Lung microvascular endothelial cell (primary cell): ENCODE measurements around the gene VPS45. TPM values are rescaled to one million over a fixed set of nuclear protein-coding genes. Genes with fewer than 3 reads are reported as not detected.
A peak's percentile ranks its signal among the peaks of the same experiment; 100 is the strongest.
"Not testable (repeated sequence)": the region's sequence is repeated elsewhere in the genome, so short reads cannot be mapped to it uniquely, and the experiment has no call there.

Source experiments
- DNase-seq, 2 donors: peaks; one replicate each; pipeline versions ENCODE4 v3.0.0 to v3.0.0-alpha.2; 2010; ENCODE audit warnings: low read depth in 2 of 2
- total RNA-seq: library from RNA; depleted of rRNA; stranded (reverse); fragments of >200 nt; gene quantifications from 2 replicates; pipeline ENCODE4 v1.2.1, GENCODE V29; 2014

The VPS45 gene
- total RNA-seq, 1 donor from 2014 or later = 21.0 TPM

DNA sequence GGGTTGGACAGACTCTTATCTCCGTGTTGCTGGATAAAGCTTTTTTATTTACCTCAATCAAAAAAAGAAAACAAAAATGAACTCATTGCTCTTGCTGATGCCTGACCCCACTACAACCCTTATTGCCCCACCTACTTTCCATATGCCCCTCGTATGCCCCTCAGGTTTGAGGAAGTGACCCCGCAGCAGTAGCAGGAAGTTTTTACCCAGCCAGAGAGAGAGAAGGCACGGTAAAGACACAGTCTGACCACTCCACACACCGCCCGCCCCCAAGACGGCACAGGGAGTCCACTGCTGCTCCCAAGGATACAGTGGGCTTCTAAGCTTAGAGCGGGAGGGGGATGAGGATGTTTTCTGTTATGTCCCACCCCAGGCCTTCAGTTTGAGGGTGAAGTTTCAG lies 92.0 kb downstream of the VPS45 start:
- DNase-seq = no peak

DNA sequence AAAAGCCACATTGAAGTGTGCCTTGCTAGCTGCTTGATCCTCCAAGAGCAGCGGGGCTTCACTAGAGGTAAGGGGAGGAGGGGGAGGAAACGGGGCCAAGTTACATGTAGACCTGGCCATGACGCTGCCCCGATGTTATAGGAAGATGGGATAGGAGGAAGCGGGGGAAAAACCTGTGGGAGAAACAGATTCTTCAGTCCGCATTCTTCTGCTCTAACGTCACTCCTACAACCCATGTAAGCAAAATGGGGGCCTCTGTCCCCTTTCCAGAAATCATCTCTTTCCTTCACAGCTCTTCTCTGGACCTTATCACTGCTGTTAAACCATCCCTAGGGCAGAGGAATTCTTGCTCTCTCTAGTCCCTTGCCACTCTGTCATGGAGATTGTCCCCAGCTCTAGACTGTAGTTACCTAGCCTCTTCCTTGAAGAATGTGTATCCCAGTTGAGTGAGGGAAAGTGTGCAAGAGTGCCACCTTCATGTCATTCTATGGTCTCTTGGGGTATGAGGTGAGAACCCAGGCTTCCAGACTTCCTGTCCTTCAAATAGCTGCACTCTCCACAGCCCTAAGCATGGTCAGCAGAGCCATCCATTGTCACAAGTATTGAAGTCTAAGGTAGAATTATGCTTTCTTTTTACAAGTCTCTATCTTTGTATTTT lies 93.5 kb downstream of the VPS45 start:
- DNase-seq = no peak

DNA sequence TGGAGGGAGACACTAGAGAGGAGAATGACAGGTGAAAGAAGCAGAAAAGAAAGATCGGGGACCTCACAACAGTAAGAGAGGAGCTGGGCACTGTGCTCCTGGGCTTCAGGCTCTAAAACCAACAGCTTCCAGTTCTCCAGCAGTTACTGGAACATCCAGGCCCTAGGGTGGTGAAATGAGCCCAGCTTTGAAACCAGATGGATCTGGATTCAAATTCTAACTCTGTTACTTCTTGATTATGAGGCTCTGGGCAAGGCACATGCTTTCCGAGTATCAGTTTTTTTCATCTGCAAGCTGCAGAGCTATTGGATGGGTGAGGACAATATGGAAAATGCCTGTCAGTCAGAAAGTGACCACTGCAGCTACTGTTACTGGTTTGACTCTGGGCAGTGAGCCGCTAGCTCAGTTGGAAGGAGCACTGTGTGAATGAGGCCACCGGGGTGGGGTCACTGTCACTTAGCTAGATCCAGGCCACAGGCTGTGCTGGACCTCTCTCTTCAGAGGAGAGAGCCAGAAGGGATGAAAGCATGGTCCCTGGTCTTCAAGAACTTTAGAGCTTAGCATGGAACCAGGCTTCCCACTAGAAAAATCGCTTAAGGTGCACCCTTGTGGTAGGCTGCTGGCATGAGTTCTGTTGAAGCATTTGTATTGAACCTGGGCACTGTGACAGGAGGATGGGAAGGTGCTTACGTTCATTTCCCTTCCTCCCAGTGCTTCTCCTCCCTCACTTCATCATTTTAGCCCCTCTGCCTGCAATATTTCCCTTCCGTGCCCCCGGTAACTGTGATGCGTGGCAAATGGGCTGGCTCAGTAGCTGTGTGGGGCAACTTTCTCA lies 94.4 kb downstream of the VPS45 start:
- peak in 1 of 2 donors; percentile 37 for DNase-seq

DNA sequence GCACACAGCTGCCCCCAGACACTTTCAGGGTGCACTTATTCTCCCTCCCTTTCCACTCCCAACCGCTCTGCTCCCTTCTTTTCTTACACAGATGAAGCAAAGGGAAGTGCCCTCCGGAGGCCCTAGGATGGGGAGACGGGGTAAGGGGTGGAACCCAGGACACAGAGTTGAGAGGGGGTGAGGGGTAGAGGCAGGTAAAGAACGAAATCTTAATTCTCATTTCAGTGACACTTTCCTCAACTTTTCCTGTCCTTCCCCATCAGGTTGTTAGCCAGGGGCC lies 94.9 kb downstream of the VPS45 start:
- DNase-seq = no peak

DNA sequence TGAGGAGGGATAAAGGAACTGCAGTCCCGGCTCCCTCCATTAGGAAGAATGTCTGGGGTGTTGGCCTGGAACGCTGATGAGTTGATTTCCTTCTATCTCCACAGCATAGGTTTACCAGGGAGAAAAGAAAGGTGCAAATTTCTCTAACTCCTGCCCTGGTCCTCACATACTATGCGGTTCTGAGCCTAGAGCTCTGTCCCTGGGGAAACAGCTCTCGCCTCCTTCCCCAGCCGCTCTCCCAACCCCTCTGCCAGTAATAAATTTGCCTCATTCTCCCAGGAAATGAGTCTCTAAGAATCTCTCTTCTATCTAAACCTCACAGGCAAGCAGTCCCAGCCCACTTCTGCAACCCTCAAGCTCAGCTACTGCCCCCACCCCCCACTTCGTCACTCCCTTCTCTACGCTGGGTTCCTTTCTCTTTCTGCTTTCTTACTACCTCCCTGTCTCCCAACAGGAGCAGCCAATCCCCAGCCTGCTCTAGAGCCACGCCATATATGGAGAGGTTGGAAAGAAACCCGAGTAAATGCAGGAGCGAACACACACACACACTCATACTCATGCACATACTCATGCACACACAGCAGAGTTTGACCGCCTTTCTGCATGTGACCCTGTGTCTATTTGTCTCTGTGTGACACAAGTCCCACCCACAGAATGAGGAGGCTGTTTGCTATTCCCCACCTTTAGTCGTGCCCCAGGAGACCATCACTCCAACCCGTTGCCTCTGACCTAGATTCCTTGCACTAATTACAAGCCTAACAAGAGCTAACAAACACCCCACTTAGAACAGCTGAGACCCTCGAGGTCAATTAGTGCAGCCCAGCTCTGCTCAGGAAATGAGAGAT lies 95.5 kb downstream of the VPS45 start:
- DNase-seq = peak; percentile 77 to 96

DNA sequence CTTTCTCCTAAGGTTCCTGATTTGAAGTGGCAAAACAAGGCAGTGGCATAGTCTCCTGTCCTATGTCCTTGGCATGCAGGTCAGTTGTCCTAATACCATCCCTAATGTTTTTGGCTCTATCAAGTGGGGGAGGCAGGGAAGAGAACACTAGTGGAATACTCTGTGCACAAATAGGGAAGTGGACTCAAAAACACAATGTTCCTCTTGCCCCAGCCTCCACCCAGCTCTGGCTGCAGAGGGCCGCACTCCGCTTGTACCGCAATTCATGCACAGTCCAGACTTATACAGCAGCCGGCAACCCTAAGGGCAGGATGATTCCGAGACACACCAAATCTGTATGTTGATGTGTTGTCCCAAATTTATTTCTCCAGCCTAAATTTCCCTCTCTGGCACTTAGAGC lies 96.6 kb downstream of the VPS45 start:
- no peak for DNase-seq

DNA sequence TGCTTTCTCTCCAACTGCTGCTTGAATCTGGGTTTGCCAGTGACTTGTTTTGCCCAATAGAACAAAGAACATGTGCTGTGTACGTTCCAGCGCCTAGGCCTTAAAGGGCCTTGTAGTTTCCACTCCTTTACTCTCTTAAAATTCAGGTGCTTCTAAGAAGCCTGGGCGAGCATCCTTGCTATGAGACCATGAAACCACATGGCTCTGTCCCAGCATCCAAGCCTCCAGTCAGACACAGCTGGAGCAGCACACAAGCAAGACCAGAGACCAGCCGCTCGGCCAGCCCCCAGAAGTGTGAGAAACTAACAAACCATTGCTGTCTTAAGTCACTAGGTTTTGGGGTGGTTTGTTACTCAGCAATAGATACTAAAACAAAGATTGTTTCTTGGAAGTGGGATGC lies 97.2 kb downstream of the VPS45 start:
- no peak for DNase-seq

DNA sequence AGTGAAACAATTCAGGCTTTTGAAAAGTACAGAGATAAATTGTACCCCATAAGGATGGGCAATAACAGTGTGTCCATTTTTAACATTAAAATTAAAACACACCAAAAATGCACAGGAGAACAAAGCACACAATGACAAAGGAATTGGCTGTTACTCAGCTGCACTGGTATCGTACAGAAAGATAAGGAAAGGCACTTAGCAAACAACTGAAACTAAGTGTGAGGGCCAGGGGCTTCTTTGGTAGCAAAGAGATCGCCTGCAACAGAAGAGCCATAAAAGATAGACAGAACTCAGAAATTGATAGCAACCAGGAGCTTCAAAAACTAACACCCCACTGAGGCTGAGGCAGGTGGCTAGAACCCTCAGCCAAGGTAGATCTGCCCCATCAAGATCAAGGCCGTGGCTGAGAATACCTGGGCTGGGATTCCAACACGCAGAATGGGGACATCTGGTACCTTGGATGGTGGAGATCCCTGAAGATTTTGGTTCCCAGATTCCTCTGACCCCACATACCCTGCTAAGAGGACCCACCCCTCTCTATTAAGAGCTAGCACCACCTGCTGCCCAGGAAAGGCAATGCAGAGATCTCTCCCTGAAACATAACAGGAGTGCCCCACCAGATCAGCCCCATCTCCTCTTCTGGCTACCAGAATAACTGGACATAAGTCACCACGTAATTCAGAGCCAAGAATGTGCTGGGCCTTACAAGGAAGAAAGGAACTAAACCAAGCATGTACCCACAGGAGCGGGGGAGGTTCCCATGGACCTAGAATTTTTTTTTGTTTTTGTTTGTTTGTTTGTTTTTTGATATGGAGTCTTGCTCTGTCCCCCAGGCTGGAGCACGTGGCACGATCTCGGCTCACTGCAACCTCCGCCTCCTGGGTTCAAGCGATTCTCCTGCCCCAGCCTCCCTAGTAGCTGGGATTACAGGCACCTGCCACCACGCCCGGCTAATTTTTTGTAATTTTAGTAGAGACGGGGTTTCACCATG lies 98.3 kb downstream of the VPS45 start:
- DNase-seq = peak; percentile 60 to 65

DNA sequence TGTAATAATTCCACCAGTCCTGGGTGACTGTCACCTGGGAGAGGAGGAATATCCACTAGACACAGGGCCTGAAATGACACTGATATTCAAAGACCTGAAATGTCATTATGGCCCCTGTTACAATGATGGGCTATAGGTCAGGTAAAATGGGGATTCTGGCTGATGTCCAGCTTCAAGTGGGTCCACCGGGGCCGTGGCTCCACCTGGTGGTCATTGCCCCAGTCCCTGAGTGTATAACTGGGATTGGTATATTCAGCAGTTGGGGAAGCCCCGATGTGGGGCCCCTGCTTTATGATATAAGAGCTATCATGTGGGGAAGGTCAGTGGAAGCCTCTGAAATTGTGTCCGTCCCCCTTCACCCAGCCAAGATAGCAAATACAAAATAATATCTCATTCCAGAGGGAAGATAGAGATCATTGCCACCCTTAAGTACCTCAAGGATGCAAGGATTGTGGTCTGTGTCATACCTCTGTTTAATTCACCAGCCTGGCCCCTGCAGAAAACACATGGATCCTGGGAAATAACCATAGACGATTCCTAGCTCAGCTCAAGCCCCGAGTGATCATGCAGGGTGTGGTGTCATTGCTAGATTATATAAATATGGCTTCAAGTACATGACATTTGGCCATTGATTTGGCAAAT lies 101.5 kb downstream of the VPS45 start:
- peak; percentile 75 to 81 for DNase-seq

DNA sequence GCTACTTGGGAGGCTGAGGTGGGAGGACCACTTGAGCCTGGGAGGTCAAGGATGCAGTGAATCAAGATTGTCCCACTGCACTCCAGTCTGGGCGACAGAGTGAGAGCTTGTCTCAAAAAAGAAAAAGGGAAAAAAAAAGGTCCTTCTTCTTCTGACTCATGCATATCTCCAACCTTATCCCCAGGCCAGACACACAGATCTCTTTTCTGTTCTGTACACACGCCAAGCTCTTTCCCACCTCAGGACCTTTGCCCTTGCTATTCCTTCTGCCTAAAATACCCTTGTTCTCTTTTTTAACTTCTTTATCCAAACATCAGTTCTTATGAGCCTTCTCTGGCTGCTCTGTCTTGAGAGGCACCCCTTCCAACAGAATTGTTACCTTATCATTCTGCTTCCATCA lies 104.2 kb downstream of the VPS45 start:
- no peak for DNase-seq

DNA sequence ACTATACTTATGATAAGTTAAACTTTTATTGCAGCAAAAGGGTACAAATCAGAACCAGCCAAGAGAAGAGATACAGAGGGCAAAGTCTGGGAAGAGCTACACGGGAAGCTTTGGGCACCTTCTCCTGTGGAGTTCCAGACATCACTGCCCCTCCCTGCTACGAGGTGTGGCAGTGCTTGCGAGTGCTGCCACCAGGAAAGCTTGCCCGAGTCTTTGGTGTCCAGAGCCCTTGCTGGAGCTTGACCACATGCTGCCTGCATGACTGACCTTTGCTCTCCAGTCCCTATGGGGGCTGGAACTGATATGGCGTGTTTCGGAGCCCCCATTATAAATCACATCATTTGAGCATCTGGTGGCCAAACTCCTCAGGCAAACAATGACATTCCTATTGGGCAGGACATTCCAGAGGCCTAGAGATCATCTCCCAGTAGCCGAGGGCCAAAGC lies 105.6 kb downstream of the VPS45 start:
- no peak for DNase-seq

DNA sequence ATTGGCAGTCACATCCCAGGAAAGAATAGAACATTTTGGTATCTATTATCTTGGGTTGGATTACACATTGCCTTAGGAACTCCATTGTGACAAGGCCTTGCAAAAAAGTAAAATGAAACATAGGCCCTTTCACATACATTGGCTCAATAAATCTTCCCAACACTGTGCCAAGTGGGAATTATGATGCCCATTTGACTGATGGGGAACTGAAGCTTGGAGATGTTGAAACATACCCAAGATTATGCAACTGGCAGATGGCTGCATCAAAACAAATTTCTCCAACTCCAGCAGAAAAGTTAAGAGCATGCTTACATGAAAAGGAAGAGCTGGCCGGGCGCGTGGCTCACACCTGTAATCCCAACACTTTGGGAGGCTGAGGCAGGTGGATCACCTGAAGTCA lies 109.0 kb downstream of the VPS45 start:
- DNase-seq = no peak

DNA sequence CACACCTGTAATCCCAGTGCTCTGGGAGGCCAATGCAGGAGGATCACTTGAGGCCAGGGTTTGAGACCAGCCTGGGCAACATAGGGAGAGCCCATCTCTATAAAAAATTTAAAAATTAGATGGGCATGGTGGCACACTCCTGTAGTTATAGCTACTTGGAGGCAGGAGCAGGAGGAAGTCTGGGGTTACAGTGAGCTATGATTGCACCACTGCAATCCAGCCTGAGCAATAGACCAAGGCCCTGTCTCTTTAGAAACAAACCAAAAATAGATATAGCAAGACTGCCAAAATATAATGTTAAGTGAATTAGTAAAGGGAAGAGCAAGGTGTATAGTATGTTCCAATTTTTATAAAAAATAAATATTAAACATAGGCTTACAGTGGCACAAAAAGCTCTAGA lies 111.0 kb downstream of the VPS45 start:
- DNase-seq = no peak

DNA sequence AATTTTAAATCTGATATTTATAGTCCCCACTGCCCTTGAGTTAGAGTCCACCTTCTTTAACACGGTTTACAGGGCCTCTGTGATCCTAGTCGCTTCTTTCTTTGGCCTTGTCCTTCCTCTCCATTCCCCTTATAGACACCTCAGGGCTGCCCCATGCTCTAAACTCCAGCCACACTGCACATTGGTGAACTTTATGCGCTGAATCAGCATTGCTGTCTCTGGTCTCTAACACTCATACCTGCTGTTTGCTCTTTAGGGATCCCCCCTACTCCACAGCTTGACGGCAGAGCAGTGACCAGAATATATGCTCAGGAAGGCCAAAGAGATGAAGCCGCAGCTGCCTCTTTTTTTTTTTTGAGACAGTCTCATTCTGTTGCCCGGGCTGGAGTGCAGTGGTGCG lies 112.3 kb downstream of the VPS45 start:
- DNase-seq = no peak

DNA sequence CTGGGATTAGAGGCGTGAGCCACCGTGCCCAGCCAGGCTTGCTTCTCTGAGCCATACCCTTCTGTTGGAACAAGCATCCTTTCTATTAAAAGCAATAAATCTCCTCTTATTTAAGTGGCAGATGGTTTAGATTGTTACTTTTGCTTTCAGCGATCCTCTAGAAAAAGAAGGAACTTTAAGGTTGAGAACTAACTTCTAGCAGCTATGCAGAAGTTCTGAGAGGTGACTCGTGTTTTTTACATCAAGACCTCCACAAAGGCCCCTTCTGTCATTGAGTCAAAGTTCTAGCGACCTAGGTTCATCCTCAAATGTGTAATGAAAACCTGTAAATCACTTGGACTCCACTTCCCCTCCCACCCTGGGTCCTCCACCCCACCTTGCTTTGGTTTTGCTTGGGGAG lies 112.9 kb downstream of the VPS45 start:
- DNase-seq = no peak

DNA sequence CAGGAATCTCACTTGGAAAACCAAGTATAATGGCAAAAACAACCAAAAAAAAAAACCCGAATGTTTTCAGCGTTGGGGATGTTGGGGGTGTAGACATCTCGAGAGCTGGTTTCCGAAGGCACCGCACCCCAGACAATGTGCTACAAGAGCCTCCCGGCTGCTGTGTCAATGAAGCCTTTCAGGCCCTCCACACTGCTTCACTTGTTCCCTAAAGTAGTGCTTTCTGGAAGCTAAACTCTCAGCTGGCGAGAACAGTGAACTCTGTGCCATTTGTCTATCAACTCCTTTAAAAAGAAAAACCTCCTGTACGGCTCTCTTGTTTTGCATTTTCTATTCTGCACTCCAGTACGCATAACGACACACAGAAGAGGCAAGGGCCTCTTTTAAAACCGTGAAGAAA lies 114.7 kb downstream of the VPS45 start:
- no peak for DNase-seq

DNA sequence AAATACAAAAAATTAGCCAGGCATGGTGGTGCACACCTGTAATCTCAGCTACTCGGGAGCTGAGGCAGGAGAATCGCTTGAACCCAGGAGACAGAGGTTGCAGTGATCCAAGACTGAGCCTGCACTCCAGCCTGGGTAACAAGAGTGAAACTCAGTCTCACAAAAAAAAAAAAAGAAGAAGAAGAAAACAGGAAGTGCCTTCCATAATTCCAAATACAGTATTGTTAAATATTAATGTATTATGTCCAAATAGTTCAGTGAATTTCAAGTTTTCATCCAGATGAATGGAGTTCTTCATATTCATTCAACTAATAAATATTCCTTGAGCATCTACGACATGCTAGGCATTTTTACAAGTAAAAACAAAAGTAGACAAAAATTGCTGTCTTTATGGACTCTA lies 115.5 kb downstream of the VPS45 start:
- no peak for DNase-seq

DNA sequence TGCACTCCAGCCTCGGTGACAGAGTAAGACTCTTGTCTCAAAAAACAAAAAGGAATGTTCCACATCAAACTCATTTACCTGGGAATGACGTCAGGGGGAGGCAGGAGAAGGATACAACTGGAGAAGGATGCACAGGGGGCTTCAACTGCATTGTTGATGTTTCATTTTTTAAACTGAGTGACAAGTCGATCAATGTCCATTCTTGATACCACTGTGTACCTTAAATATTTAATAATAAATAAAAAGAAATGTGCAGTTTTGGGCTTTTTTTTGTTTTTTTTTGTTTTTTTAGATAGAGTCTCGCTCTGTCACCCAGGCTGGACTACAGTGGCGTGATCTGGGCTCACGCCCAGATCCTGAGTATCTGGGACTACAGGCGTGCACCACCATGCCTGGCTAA lies 117.9 kb downstream of the VPS45 start:
- DNase-seq = no peak

DNA sequence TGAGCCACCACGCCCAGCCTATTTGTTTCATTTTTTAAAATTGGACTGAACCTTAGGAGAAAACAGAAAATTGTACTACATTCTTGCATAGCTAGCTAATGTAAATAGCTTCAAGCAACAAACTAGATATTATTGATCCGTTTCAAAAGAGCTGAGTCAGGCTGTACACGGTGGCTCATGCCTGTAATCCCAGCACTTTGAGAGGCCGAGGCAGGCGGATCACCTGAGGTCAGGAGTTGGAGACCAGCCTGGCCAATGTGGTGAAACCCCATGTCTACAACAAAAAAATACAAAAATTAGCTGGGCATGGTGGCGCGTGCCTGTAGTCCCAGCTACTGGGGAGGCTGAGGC lies 118.8 kb downstream of the VPS45 start:
- not testable (repeated sequence) for DNase-seq

DNA sequence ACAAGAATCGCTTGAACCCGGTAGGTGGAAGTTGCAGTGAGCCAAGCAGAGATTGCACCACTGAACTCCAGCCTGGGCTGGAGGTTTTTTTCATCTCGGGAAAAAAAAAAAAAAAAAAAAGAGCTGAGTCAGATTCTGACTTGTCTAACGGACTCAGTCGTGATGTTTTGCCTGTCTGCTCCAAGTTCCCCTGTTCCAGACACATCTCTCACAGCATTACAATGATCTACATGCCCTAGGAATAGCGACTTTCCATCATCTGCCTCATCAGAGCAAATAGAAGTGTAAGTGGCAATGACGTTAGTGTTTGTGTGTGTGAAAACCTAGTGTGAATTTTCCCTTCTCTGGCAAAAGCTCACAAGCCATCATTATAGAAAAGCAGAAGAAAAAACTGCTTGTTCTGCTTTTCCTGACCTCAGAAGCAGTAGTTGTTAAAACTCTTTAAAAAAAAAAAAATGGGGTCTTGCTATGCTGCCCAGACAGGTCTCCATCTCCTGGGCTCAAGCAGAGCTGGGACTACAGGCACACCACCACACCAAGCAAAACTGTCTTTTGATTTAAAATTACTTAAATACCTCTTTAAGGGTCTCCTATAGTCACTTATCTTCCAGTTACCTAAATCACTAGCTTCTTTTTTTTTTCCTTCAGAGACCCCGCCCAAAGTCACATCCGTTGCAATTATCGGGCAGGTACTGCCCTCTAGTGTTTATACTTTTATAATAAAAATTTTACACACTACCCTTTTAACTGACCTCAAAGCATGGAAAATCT lies 119.4 kb downstream of the VPS45 start:
- DNase-seq = peak; percentile 39 to 54
